ENCODE data around the gene MCFD2.
"Not testable (repeated sequence)": the region's sequence is repeated elsewhere in the genome, so short reads cannot be mapped to it uniquely, and the experiment has no call there.

The MCFD2 gene

DNA sequence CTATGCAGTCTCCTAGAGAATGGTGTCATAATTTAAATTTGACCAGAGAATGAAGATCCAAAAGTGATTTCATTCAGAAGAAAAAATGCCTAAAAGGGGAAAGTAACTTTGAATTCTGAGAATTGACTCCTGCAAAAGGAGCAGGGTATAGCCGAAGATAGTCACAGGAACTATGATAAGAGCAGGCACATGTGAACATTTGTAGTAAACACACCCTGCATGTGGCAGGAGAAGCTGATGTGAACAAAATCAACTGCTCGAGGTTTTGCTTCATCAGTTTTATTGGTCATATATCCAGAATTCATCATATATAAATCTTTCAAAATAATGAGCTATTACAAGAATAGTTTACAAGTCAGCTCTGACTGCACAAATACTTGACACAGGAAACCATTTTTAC is 14.0 kb downstream of the MCFD2 start:
- DNase-seq: no peak

DNA sequence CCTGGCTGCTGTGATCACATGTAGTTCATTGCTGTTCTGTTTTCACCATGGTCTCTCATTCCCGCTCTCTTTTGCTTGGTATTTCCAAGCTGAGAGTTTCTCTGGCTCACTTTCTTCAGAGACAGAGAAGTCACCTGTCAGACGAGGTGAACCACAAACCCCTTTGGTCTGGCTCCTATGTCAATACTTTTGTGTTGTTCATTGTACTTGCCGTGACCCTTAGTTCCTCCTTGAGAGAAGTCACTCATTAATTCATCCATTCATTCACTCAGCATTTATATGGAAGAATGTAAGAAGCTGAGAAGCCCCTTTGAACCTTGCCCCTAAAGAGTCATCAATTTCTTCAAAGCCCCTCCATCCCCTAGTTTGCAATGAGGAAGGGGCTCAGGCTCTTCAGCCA is 15.2 kb downstream of the MCFD2 start:
- DNase-seq: no peak

DNA sequence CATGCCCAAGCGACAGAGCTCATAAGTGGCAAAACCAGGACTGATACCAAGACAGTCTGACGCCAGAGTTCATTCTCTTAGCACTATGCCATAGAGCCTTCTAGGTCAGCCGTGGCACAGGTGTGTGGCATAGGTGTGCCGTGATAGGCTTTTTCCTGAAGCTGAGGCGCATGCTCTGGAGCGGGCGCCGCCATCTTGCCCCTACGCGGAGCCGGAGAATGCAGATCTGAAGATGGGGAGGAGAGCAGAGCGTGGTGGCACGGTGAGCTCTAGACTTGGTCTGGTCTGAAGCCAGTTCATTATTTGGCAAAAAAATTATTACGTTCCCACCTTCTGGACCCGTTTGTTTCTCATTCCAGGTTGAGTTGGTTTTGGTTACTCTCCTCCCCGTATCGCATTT is 16.6 kb downstream of the MCFD2 start:
- DNase-seq: no peak

DNA sequence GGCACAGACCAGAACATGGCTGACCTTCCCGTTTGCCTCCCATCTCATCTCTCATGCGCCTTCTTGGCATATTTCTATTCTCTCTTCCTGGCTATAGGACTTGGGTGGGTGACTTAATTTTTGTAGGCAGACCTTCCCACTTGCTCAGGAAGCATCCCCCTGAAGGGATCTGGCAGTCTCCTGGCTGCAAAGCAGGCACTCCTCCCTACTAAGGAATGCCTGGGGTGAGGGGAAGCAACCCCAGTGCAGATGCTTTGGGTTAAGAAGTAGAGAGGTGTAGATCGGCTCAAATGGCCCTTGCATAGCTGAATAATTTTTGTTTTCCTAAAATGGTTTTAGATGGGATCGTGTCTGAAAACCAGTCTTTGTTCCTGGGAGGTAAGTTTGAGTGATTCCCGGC is 17.6 kb downstream of the MCFD2 start:
- no peak for DNase-seq

DNA sequence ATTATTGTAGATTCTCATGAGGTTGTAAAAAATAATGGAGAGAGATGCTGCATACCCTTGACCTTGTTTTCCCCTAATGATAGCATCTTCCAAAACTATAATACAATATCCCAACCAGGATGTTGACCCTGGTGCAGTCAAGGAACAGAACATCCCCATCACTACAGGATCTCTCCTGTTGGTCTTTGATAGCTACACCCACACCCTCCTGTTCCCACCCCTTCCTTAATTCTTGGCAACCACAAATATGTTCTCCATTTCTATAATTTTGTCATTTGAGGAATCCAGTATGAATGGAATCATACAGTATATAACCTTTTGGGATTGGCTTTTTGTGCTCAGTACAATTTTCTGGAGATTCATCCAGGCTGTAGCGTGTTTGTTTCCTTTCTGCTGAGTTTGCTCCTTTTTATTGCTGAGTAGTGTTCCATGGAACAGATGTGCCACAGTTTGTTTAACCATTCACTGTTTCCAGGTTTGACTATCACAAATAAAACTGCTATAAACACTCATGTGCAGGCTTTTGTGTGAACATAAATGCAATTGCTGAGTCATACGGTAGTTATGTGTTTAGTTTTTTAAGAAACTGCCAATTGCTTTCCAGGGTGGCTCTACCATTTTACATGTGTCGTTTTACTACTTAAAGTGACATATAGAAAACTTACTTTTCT is 22.2 kb downstream of the MCFD2 start:
- no peak for DNase-seq

DNA sequence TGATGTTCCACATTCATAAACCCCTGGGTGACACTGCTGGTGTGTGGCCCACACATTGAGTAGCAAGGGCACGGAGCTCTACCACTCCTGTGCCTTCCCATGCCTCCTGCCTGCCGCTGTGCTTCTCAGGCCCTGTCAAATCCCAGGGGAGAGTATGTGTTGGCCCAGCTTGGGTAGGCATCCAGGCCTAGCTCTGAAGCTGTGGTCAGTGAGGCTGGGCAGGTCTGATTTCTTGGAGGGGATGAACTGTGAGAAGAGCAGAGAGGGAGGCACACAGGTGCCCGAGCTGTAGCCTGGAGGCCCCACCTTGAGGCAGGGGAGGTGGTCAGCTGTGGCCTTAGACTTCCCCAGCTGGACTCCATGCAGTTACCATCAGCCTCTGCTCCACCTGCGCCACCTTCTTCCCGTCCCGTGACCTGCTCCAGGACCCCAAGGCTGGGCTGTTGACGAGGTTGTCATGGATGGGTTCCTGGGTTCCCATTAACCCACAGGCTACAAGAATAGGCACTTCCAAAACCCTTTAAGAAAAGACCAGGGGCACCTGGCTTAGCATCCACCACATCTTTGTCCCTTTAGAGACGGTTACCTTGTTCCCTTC is 23.6 kb downstream of the MCFD2 start:
- no peak for DNase-seq

DNA sequence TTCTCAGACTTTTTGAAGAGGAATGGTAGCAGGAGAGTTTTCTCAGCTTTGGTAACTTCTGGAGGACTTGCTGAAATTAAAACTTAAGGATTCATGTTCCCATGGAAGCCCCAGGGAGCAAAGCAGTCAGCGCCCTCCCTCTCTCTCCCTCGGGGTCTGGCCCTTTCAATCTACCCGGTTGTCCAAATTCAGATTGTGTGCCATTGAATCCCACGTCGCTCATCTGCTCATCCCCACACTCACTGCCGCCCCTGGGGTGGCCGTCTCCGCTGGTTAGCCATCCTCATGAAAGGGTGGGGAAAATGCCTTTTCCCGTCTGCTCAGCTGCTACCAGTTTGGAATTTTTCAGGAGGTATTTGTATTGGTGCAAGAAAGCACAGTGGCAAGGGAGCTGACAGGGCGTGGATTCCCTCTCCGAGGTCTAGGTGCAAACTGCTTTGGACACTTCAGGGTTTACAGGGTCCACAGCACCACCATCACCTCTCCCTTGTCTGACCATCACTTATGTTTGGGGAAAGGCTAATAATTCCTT is 27.1 kb downstream of the MCFD2 start:
- no peak for DNase-seq

DNA sequence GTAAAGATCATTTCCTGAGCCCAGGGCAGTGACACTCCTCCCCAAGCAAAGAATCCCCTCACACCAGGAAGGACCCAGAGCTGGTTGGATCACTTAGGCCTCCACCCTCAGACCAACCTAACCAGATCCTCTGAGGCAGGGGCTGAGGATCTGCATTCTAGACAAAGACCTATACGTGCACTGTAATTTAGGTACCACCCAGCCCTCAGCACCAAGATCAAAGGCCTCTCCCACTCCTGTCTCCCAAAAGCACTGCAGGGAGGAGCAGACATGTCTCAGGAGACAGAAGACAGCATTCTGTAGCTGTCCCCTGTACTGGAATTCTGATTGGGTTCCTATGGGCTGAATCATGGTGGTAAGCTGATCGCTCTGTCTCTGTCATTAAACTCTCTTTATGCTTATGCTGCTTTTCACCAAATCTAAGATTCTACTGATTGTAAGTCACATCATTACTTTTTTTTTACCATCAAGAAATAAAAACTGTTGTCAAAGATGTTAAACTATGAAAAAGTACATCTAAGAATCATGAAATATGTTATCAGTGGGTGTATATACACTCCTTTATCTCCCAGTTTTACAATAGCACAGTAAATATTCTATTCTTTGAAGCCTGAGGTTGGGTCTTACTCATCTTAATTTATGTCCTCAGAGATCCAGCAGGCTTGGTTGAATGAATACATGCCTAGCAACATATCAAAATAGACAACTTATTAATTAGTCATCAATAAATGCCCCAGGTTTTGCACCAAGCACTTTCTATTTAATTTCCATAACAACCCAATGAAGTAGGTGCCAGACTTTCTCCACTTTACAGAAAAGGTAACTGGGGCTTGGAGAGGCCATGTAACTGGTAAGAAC is 28.3 kb downstream of the MCFD2 start:
- no peak for DNase-seq

DNA sequence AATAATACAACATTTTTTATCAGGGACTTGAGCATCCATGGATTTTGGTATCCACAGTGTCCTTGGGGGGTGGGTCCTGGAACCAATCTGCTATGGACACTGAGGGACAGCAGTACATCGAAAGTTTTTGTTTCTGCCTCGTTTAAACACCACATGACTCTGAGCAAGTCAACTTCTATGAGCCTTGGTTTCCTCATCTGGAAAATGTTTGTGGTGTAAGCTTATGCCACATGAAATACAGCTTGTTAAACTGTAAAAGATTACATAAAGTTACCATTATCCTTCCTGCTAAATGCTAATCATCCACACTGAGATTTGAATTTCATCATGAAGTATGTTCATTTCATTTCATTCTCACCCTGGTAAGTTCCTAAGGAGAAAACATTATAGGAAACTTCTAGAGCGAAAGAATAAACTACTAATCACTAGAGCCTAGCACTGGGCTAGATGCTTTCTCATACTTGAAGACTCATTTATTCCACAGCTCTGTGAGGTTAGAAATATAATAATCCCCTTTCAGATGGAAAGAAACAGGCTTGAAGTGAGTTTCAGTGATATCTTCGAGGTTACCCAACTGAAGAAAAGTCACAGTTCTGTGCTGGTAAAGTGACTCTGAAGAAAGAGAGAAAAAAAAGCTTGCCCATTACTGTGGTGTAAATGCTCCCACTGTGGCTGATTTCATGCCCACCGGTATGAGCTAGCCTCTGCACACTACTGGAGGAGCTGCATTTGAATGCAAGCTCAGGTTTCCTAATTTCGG is 29.2 kb downstream of the MCFD2 start:
- DNase-seq: no peak

DNA sequence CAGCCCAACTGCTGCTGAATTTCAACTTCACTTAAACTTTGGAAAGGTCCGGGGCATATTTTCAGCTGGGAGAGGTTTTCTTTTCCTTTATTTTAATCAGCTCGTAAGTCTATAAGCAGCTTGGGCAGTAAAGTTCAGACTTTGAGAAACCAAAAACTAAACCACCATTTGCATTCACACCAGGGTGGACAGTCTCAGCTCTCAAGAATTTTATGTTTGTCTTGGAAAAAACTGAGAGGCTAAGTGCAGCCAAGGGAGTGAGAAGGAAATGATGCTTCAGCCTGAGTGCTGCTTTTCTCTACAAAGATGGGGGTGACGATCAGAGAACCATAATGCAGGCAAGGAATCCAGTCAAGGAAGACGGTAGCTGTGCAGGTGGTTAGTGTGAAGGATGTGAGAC is 30.2 kb downstream of the MCFD2 start:
- DNase-seq: no peak

DNA sequence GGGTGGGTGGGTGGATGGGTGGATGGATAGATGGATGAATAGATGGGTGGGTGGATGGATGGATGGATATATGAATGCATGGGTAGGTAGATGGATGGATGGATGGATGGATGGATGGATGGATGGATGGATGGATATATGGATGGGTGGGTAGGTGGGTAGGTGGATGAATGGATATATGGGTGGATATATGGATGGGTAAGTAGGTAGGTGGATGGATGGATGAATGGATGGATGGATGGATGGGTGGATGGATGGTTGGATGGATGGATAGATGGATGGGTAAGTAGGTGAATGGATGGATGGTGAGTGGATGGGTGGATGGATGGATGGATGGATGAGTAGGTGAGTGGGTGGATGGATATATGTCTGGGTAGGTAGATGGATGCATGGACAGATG is 36.1 kb downstream of the MCFD2 start:
- no peak for DNase-seq

DNA sequence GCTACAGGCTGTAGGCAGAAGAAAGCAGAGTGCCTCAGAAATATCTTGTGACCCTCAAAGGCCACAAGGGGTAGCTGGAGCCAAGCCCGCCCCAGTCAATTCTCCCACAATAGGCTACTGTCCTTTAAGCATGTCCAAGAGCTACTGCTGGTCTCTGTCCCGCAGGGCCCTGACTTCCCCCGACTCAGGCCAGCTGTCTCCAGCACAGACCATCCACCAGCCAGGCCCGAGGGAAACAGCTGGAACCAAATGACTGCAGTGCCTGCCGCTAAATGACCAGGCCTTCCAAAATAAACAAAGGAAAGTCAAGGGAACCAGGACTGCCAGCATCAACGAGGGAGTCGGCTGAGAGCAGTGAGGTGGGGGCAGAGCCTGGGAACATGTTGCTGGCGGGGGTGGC is 36.7 kb downstream of the MCFD2 start:
- no peak for DNase-seq

DNA sequence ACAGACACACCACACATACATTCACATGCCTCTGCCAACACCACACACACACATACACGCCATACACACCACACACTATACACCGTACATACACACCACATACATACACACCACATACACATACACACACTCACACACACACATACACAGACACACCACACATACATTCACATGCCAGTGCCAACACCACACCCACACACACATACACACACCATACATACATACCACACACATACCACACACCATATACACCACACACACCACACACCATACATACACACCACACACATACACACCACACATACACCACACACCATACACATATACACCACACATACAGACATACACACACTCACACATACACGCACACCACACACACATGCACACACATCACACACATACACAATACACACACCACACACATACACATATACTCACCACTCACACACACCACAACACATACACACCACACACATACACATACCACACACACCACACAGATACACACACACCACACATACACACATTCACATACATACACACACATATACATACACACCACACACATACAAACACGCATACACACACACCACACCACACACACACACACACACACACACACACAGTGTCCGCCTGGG is 37.2 kb downstream of the MCFD2 start:
- DNase-seq: no peak

DNA sequence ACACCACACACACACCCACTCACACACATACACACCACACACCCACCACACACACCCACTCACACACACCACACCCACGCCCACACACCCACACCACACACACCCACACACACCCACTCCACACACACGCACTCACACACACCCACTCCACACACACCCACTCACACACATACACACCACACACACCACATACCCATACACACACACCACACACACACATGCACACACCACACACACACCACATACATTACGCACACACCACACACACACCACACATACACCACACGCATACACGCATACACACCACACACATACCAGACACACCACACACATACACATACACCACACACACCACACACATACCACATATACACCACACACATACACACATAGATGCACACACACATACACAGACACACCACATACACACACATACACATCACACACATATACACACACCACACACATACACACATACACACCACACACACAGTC is 37.9 kb downstream of the MCFD2 start:
- no peak for DNase-seq

DNA sequence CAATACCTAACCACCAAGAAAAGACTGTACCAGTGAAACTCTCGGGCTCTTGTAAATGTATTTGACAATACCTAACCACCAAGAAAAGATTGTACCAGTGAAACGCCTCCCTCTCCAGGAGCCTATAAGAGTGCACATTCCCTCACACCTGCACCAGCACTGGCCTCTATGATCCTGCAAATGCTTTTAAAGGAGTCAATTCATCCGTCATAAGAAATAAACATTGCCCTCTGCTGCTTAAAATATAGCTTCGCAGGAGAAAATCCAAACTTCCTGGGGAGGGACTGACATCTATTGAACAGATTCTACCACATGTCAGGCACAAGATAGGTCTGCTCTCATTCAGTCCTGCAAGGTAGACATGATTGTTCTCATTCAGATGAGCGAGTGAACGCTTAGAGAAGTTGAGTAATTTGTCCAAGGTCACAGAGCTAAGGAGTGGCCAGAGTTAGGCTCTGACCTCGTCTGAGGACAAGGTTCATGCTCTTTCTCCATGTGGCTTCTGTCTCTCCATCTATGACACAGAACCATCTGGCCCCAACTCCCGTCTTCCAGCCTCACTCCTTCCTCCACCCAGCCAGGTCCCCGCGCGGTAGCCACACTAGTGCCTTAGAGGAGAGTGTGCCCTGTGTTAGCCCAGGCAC is 38.7 kb downstream of the MCFD2 start:
- DNase-seq: peak; percentile 77

DNA sequence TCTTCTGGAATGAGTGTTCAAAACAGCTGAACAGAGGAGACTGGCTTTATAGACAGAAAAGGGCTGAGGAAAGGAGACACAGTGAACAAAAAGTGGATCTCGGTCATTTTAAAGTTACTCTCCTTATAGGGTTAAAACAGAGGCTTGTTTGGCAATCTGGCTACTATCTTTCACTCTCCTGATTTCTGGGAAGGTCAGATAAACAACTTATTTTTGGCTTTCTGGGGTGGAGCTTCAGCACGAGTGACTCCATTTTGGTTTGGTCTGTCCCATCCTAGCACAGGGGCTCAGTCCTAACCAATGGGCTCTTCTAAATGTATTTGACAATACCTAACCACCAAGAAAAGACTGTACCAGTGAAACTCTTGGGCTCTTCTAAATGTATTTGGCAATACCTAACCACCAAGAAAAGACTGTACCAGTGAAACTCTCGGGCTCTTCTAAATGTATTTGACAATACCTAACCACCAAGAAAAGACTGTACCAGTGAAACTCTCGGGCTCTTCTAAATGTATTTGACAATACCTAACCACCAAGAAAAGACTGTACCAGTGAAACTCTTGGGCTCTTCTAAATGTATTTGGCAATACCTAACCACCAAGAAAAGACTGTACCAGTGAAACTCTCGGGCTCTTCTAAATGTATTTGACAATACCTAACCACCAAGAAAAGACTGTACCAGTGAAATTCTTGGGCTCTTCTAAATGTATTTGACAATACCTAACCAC is 39.5 kb downstream of the MCFD2 start:
- not testable (repeated sequence) for DNase-seq

DNA sequence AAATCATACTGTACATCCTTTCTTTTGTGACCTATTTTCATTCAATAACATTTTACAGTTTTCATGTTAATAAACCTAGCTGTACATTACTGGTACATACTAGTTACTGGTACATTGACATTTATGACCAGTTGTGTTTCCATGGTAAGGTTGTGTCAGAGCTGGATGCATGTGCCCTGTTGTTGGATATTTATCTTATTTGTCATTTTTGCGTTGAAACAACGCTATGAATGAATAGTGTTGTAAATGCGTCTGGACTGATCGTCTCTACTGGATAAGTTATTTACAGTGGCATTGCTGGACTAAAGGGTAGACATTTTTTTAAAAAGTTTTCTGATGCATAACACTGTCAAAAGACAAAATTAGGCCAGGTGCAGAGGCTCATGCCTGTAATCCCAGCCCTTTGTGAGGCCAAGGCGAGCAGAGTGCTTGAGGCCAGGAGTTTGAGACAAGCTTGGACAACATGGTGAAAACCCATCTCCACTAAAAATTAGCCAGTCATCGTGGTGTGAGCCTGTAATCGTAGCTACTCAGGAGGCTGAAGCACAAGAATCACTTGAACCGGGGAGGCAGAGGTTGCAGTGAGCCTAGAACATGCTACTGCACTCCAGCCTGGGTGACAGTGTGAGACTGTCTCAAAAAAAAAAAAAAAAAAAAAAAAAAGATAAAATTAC is 40.2 kb downstream of the MCFD2 start:
- no peak for DNase-seq

DNA sequence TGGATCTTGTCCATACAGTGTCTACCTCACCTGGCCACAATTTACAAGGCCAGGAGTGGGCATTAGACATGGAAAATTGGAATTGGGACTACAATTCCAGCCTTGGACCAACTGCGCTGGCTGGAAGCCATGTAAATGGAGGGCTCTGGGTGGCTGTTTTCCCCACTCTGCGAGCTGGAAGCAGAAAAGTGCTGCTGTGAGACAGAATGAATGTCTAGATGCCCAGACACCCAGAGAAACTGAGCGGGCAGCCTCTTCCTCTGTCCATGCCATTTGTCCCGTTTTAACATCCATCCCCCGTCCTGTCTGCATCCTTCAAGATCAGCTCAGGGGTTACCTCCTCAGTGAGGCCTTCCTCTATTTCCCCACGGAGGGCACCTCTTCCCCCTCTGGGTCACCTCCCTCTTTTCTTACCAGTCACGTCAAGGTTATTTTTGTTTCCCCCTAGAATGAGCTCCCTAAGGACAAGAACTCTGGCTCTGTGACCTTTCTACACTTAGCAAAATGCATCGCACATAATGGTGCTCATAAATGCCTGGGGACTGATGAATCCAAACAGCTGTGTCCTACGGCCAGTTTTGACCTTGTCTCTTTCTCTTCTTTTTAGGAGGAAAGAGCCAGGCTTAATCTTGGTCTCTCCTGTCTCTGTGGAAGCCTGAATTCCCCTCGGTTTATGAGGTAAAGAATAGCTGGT is 41.2 kb downstream of the MCFD2 start:
- DNase-seq: no peak

DNA sequence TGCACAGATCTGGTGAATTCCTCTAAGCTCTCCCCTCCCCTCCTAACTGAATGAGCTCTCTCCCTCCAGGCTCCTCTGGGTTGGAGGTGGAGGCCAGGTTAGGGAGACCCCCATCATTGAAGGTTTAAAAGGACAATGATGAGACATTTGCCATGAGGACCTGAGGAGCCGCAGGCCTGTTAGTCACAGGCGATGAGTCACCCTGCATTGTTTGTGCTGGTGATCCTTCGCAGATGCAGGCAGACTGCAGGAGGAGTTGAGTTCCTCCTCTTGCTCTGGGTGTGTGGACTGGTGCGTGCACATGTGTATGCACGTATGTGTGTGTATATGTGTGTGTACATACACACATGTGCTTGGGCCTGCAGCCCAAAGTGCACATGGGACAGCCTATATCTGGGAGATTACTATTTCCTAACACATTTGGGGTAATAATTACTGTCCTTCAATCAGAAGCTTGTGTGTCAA is 42.0 kb downstream of the MCFD2 start:
- no peak for DNase-seq
